HepG2 (cell line): ENCODE measurements around the gene CLMP.
"Not testable (repeated sequence)": the region's sequence is repeated elsewhere in the genome, so short reads cannot be mapped to it uniquely, and the experiment has no call there.

Experiments used
- CREB1 ChIP-seq, 2 experiments: fragments of 450-650 bp in 1 of 2; IDR thresholded peaks; 2 replicates each; pipeline ENCODE4 v1.6.1; 2016 to 2017; ENCODE audit warnings: control low read depth in 1 of 2, mild to moderate bottlenecking in 1 of 2, missing compliant biosample characterization in 1 of 2, missing genetic modification characterization in 1 of 2
- NR2C2 ChIP-seq: sonication (generic); formaldehyde crosslinking; IDR thresholded peaks from 2 replicates; pipeline ENCODE4 v1.4.0; 2020; ENCODE audit warnings: missing genetic modification reagents, mild to moderate bottlenecking, moderate library complexity, borderline replicate concordance
- POLR2A ChIP-seq, 2 experiments: IDR thresholded peaks; 2 replicates each; pipeline ENCODE4 v1.6.1; 2011; ENCODE audit warnings: low read depth in 2 of 2, low read length in 2 of 2, mild to moderate bottlenecking in 1 of 2, moderate library complexity in 1 of 2; ENCODE audit not compliant: insufficient read depth in 1 of 2
- STAT5B ChIP-seq: sonication (generic); formaldehyde crosslinking; IDR thresholded peaks from 2 replicates; pipeline ENCODE4 v1.4.0; 2020; ENCODE audit warnings: missing genetic modification reagents
- TARDBP ChIP-seq: sonication (generic); formaldehyde crosslinking; IDR thresholded peaks from 2 replicates; pipeline ENCODE4 v1.8.0; 2022; ENCODE audit warnings: mild to moderate bottlenecking, missing genetic modification reagents
- TCF12 ChIP-seq, 2 experiments: fragments of 450-650 bp in 1 of 2; sonication (generic) in 1 of 2; formaldehyde crosslinking in 1 of 2; IDR thresholded peaks; 2 replicates each; pipeline versions ENCODE4 v1.6.1 to v1.8.0; 2017 to 2022; ENCODE audit warnings: antibody characterized with exemption in 1 of 2, mild to moderate bottlenecking in 1 of 2, missing genetic modification reagents in 1 of 2, moderate library complexity in 1 of 2
- ZNF674 ChIP-seq: sonication (generic); formaldehyde crosslinking; IDR thresholded peaks from 2 replicates; pipeline ENCODE4 v1.5.0; 2020; ENCODE audit warnings: low read depth, mild to moderate bottlenecking, missing genetic modification reagents
- TF ChIP-seq, protein P1 (sequence below): sonication (generic); formaldehyde crosslinking; IDR thresholded peaks from 2 replicates; pipeline ENCODE4 v1.5.0; 2020; ENCODE audit warnings: mild to moderate bottlenecking, missing genetic modification reagents, moderate library complexity
- TF ChIP-seq, protein P2 (sequence below): sonication (generic); formaldehyde crosslinking; IDR thresholded peaks from 2 replicates; pipeline ENCODE4 v1.8.0; 2022; ENCODE audit warnings: missing genetic modification reagents, low read depth, mild to moderate bottlenecking, borderline replicate concordance
- TF ChIP-seq, protein P3 (sequence below): sonication (generic); formaldehyde crosslinking; IDR thresholded peaks from 2 replicates; pipeline ENCODE4 v1.4.0; 2020; ENCODE audit warnings: low read depth, missing genetic modification reagents

DNA sequence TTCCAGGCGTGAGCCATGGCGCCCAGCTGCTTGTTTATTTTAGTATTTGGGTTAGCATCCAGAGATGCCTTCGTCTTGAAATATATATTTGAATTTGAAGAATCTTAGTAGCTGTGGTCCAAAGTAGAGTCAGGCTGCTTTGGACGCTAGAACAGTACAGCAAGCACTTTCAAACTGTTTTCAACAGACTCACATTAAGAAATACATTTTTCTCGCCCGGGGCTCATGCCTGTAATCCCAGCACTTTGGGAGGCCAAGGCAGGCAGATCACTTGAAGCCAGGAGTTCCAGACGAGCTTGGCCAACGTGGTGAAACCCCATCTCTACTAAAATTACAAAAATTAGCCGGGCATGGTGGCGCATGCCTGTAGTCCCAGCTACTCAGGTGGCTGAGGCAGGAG lies 106.2 kb downstream of the CLMP start:
- TF ChIP-seq TCF12 (IDR thresholded peaks at IDR 0.05); TCF12 (CRISPR knock-in tag; IDR thresholded peaks at IDR 0.05); ZNF674 (CRISPR knock-in tag); POLR2A (IDR thresholded peaks at IDR 0.05; ENCODE audit: insufficient read depth in 1 of 2, low read depth in 2 of 2, low read length in 2 of 2); NR2C2 (CRISPR knock-in tag); CREB1 (IDR thresholded peaks at IDR 0.05); CREB1 (CRISPR knock-in tag; IDR thresholded peaks at IDR 0.05); TARDBP (CRISPR knock-in tag); STAT5B (CRISPR knock-in tag): not testable (repeated sequence)
- TF ChIP-seq, protein P1, sequence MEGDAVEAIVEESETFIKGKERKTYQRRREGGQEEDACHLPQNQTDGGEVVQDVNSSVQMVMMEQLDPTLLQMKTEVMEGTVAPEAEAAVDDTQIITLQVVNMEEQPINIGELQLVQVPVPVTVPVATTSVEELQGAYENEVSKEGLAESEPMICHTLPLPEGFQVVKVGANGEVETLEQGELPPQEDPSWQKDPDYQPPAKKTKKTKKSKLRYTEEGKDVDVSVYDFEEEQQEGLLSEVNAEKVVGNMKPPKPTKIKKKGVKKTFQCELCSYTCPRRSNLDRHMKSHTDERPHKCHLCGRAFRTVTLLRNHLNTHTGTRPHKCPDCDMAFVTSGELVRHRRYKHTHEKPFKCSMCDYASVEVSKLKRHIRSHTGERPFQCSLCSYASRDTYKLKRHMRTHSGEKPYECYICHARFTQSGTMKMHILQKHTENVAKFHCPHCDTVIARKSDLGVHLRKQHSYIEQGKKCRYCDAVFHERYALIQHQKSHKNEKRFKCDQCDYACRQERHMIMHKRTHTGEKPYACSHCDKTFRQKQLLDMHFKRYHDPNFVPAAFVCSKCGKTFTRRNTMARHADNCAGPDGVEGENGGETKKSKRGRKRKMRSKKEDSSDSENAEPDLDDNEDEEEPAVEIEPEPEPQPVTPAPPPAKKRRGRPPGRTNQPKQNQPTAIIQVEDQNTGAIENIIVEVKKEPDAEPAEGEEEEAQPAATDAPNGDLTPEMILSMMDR: not testable (repeated sequence)
- TF ChIP-seq, protein P2, sequence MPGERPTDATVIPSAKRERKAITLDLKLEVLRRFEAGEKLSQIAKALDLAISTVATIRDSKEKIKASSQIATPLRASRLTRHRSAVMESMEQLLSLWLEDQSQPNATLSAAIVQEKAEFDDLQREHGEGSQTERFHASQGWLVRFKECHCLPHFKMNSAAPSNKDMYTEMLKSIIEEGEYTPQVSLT (CRISPR knock-in tag): not testable (repeated sequence)
- TF ChIP-seq, protein P3, sequence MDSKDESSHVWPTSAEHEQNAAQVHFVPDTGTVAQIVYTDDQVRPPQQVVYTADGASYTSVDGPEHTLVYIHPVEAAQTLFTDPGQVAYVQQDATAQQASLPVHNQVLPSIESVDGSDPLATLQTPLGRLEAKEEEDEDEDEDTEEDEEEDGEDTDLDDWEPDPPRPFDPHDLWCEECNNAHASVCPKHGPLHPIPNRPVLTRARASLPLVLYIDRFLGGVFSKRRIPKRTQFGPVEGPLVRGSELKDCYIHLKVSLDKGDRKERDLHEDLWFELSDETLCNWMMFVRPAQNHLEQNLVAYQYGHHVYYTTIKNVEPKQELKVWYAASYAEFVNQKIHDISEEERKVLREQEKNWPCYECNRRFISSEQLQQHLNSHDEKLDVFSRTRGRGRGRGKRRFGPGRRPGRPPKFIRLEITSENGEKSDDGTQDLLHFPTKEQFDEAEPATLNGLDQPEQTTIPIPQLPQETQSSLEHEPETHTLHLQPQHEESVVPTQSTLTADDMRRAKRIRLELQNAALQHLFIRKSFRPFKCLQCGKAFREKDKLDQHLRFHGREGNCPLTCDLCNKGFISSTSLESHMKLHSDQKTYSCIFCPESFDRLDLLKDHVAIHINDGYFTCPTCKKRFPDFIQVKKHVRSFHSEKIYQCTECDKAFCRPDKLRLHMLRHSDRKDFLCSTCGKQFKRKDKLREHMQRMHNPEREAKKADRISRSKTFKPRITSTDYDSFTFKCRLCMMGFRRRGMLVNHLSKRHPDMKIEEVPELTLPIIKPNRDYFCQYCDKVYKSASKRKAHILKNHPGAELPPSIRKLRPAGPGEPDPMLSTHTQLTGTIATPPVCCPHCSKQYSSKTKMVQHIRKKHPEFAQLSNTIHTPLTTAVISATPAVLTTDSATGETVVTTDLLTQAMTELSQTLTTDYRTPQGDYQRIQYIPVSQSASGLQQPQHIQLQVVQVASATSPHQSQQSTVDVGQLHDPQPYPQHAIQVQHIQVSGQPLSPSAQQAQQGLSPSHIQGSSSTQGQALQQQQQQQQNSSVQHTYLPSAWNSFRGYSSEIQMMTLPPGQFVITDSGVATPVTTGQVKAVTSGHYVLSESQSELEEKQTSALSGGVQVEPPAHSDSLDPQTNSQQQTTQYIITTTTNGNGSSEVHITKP (CRISPR knock-in tag): not testable (repeated sequence)
